Hepatocyte (in vitro differentiated cells): ENCODE measurements around the gene RPS23.

Experiments
- EZH2 ChIP-seq: fragments of 200-600 bp; sonication (generic); IDR thresholded peaks from 2 replicates; pipeline ENCODE4 v1.6.1; 2016; ENCODE audit warnings: antibody characterized with exemption, mild to moderate bottlenecking, borderline replicate concordance
- EZH2phosphoT487 ChIP-seq: fragments of 200-600 bp; sonication (generic); IDR thresholded peaks from one replicate; pipeline ENCODE4 v1.6.1; 2018; ENCODE audit warnings: antibody characterized with exemption, mild to moderate bottlenecking, low read depth, moderate library complexity; ENCODE audit not compliant: unreplicated experiment, severe bottlenecking
- TF ChIP-seq, protein P1 (sequence below): fragments of 200-600 bp; sonication (generic); IDR thresholded peaks from 2 replicates; pipeline ENCODE4 v1.5.1; 2016; ENCODE audit warnings: antibody characterized with exemption, mild to moderate bottlenecking; ENCODE audit not compliant: poor library complexity

DNA sequence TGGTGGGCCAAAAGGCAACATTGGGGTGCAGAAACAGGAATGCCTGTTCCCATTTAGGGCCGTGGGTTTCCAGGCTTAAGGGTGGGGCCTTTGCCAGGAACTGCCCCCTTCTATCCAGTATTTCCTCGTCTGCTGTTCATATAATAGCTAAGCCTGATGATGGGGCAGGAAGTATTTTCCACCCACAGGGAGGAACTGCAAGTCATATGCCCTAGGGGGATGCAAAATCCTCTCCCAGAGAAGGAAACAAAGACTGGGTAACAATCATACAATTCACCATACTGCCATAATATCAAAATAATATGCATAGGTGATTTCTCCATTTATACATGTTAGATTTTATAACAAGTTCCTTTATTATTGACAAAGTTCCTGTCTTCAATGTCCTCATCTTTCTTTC is 20.5 kb upstream of the RPS23 start:
- TF ChIP-seq, protein P1, sequence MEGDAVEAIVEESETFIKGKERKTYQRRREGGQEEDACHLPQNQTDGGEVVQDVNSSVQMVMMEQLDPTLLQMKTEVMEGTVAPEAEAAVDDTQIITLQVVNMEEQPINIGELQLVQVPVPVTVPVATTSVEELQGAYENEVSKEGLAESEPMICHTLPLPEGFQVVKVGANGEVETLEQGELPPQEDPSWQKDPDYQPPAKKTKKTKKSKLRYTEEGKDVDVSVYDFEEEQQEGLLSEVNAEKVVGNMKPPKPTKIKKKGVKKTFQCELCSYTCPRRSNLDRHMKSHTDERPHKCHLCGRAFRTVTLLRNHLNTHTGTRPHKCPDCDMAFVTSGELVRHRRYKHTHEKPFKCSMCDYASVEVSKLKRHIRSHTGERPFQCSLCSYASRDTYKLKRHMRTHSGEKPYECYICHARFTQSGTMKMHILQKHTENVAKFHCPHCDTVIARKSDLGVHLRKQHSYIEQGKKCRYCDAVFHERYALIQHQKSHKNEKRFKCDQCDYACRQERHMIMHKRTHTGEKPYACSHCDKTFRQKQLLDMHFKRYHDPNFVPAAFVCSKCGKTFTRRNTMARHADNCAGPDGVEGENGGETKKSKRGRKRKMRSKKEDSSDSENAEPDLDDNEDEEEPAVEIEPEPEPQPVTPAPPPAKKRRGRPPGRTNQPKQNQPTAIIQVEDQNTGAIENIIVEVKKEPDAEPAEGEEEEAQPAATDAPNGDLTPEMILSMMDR, result no peak
- TF ChIP-seq EZH2 (no peak), EZH2phosphoT487 (no peak)
